WTC11 (cell line): Measurements from ENCODE around the gene SAP30BP. TPM values are rescaled to one million over a fixed set of nuclear protein-coding genes. Genes with fewer than 3 reads are reported as not detected.

Experiments used
- ATAC-seq: fragments of 200-7000 bp; cut with Tn5 transposase; 2 replicates; pipeline ENCODE4 v1.10.0; 2021; ENCODE audit warnings: mild to moderate bottlenecking, moderate library complexity
- CTCF ChIA-PET: fragments of 300-600 bp; sonication (Branson Sonifier 250); formaldehyde crosslinking; loops from one replicate; lab custom pipeline; 2021; ENCODE audit warnings: antibody characterized with exemption; lab: Charles Lee
- POLR2A ChIA-PET: fragments of 350-600 bp; sonication (Branson Sonifier 250); formaldehyde crosslinking; loops from one replicate; lab custom pipeline; 2021; ENCODE audit warnings: antibody characterized with exemption; lab: Charles Lee
- DNase-seq: peaks from one replicate; pipeline ENCODE4 v3.0.0; 2021; ENCODE audit warnings: low spot score
- H3K27ac Mint-ChIP-seq: 2 replicates; pipeline ENCODE4 v1.8.0; 2021; ENCODE audit warnings: mixed read lengths
- H3K27me3 Mint-ChIP-seq: 2 replicates; pipeline ENCODE4 v1.8.0; 2021; ENCODE audit warnings: low read depth, mild to moderate bottlenecking, moderate library complexity, mixed read lengths
- H3K36me3 Mint-ChIP-seq: 2 replicates; pipeline ENCODE4 v1.8.0; 2021; ENCODE audit warnings: mixed read lengths
- H3K4me1 Mint-ChIP-seq: 2 replicates; pipeline ENCODE4 v1.8.0; 2022; ENCODE audit warnings: mixed read lengths
- H3K4me3 Mint-ChIP-seq: 2 replicates; pipeline ENCODE4 v1.8.0; 2021; ENCODE audit warnings: mild to moderate bottlenecking, moderate library complexity, mixed read lengths
- H3K9me3 Mint-ChIP-seq: 2 replicates; pipeline ENCODE4 v1.8.0; 2021; ENCODE audit warnings: mixed read lengths
- FOXP1 ChIP-seq: sonication (generic); formaldehyde crosslinking; IDR thresholded peaks from 2 replicates; pipeline ENCODE4 v1.8.0; 2022; ENCODE audit warnings: missing genetic modification reagents, mild to moderate bottlenecking, moderate library complexity, borderline replicate concordance
- GABPB1 ChIP-seq: sonication (generic); formaldehyde crosslinking; IDR thresholded peaks from 2 replicates; pipeline ENCODE4 v1.8.1; 2023; ENCODE audit warnings: mild to moderate bottlenecking, missing genetic modification reagents
- HMGA2 ChIP-seq: fragments of 250-450 bp; sonication (Bioruptor Pico); IDR thresholded peaks from 2 replicates; pipeline ENCODE4 v1.4.0; 2021; ENCODE audit warnings: mild to moderate bottlenecking, moderate library complexity
- RELA ChIP-seq: sonication (generic); formaldehyde crosslinking; IDR thresholded peaks from 2 replicates; pipeline ENCODE4 v1.8.1; 2022; ENCODE audit warnings: missing genetic modification reagents, mild to moderate bottlenecking, borderline replicate concordance
- USF2 ChIP-seq: sonication (generic); formaldehyde crosslinking; IDR thresholded peaks from 2 replicates; pipeline ENCODE4 v1.8.1; 2023; ENCODE audit warnings: mild to moderate bottlenecking, missing genetic modification reagents, moderate library complexity
- ZBTB21 ChIP-seq: sonication (generic); formaldehyde crosslinking; IDR thresholded peaks from 2 replicates; pipeline ENCODE4 v1.8.1; 2023; ENCODE audit warnings: mild to moderate bottlenecking, missing genetic modification reagents, borderline replicate concordance
- ZNF138 ChIP-seq: sonication (generic); formaldehyde crosslinking; conservative IDR thresholded peaks from 2 replicates; pipeline ENCODE4 v1.8.1; 2022; ENCODE audit warnings: mild to moderate bottlenecking, moderate library complexity, missing genetic modification reagents
- ZNF317 ChIP-seq: sonication (generic); formaldehyde crosslinking; IDR thresholded peaks from 2 replicates; pipeline ENCODE4 v1.8.1; 2023; ENCODE audit warnings: low read depth, mild to moderate bottlenecking, moderate library complexity, missing genetic modification reagents, borderline replicate concordance
- ZNF671 ChIP-seq: fragments of 250-450 bp; sonication (Bioruptor Pico); IDR thresholded peaks from 2 replicates; pipeline ENCODE4 v1.8.0; 2021; ENCODE audit warnings: mild to moderate bottlenecking
- total RNA-seq: library from RNA; stranded (reverse); gene quantifications from 3 replicates; pipeline ENCODE4 v1.2.3, GENCODE V29; 2021
- TF ChIP-seq, protein P1 (sequence below): sonication (generic); formaldehyde crosslinking; IDR thresholded peaks from 2 replicates; pipeline ENCODE4 v1.8.0; 2022; ENCODE audit warnings: missing genetic modification reagents
- TF ChIP-seq, protein P2 (sequence below): sonication (generic); formaldehyde crosslinking; conservative IDR thresholded peaks from 2 replicates; pipeline ENCODE4 v1.8.1; 2023; ENCODE audit warnings: mild to moderate bottlenecking, low read depth, missing genetic modification reagents, moderate library complexity
- TF ChIP-seq, protein P3 (sequence below): sonication (generic); formaldehyde crosslinking; IDR thresholded peaks from 2 replicates; pipeline ENCODE4 v1.8.1; 2022; ENCODE audit warnings: low read depth, mild to moderate bottlenecking, moderate library complexity, missing genetic modification reagents, borderline replicate concordance

Gene SAP30BP
- total RNA-seq, 1 experiment from 2014 or later, result 86.8 TPM

GRCh38 chr17:75737133-75737962 lies 70.2 kb downstream of the SAP30BP start (continued):
- TF ChIP-seq, protein P1, sequence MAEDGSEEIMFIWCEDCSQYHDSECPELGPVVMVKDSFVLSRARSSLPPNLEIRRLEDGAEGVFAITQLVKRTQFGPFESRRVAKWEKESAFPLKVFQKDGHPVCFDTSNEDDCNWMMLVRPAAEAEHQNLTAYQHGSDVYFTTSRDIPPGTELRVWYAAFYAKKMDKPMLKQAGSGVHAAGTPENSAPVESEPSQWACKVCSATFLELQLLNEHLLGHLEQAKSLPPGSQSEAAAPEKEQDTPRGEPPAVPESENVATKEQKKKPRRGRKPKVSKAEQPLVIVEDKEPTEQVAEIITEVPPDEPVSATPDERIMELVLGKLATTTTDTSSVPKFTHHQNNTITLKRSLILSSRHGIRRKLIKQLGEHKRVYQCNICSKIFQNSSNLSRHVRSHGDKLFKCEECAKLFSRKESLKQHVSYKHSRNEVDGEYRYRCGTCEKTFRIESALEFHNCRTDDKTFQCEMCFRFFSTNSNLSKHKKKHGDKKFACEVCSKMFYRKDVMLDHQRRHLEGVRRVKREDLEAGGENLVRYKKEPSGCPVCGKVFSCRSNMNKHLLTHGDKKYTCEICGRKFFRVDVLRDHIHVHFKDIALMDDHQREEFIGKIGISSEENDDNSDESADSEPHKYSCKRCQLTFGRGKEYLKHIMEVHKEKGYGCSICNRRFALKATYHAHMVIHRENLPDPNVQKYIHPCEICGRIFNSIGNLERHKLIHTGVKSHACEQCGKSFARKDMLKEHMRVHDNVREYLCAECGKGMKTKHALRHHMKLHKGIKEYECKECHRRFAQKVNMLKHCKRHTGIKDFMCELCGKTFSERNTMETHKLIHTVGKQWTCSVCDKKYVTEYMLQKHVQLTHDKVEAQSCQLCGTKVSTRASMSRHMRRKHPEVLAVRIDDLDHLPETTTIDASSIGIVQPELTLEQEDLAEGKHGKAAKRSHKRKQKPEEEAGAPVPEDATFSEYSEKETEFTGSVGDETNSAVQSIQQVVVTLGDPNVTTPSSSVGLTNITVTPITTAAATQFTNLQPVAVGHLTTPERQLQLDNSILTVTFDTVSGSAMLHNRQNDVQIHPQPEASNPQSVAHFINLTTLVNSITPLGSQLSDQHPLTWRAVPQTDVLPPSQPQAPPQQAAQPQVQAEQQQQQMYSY (CRISPR knock-in tag), result no peak
- TF ChIP-seq, protein P2, sequence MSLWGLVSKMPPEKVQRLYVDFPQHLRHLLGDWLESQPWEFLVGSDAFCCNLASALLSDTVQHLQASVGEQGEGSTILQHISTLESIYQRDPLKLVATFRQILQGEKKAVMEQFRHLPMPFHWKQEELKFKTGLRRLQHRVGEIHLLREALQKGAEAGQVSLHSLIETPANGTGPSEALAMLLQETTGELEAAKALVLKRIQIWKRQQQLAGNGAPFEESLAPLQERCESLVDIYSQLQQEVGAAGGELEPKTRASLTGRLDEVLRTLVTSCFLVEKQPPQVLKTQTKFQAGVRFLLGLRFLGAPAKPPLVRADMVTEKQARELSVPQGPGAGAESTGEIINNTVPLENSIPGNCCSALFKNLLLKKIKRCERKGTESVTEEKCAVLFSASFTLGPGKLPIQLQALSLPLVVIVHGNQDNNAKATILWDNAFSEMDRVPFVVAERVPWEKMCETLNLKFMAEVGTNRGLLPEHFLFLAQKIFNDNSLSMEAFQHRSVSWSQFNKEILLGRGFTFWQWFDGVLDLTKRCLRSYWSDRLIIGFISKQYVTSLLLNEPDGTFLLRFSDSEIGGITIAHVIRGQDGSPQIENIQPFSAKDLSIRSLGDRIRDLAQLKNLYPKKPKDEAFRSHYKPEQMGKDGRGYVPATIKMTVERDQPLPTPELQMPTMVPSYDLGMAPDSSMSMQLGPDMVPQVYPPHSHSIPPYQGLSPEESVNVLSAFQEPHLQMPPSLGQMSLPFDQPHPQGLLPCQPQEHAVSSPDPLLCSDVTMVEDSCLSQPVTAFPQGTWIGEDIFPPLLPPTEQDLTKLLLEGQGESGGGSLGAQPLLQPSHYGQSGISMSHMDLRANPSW (CRISPR knock-in tag), result no peak
- TF ChIP-seq ZBTB21, result no peak
- no peak for TF ChIP-seq ZNF317 (CRISPR knock-in tag)
- TF ChIP-seq ZNF671 (CRISPR knock-in tag), result no peak
- TF ChIP-seq, protein P3, sequence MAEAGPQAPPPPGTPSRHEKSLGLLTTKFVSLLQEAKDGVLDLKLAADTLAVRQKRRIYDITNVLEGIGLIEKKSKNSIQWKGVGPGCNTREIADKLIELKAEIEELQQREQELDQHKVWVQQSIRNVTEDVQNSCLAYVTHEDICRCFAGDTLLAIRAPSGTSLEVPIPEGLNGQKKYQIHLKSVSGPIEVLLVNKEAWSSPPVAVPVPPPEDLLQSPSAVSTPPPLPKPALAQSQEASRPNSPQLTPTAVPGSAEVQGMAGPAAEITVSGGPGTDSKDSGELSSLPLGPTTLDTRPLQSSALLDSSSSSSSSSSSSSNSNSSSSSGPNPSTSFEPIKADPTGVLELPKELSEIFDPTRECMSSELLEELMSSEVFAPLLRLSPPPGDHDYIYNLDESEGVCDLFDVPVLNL (CRISPR knock-in tag), result no peak
- no peak for TF ChIP-seq FOXP1 (CRISPR knock-in tag)
- no peak for TF ChIP-seq HMGA2 (CRISPR knock-in tag)

DNA sequence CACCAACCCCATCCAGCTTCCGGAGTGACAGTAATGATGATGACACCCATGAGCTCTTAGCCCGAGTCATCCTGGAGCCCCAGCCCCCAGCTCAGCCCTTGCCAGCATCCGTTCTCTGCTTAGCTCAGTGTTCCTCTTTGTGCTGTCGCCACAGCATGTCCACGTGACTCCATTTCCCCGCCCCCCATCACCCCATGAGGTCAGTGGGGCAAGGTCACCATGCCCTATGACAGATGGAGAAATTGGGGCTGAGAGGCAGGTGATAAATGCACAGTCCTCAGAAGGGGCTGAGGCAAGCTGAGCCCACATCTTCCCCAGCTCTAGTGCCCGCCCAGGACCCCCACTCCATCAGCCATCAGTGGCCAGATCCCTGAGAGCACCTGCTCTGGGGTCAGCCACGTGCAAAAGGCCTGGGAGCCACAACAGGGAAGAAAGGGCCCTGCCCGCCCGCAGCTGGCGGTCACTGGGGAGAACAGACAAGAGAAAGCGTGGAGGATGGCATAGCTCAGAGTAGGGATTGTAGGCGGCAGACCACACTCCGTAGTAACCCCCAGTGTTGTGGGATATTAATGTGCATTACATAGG lies 71.2 kb downstream of the SAP30BP start:
- no peaks in the 10 kb centered on the region for H3K9me3 Mint-ChIP-seq
- TF ChIP-seq USF2 (CRISPR knock-in tag) (peak; percentile 60), GABPB1 (peak; percentile 83), ZNF317 (CRISPR knock-in tag) (no peak), RELA (CRISPR knock-in tag) (no peak), ZNF138 (CRISPR knock-in tag) (no peak)
- no peaks in the 10 kb centered on the region for H3K27me3 Mint-ChIP-seq
- H3K4me1 Mint-ChIP-seq, result no peaks in the 10 kb centered on the region
- H3K4me3 Mint-ChIP-seq, result no peak overlapping the region
- no peak for DNase-seq
- CTCF ChIA-PET, result interaction anchor here (0.6 to 3.6 kb wide), 13 partner anchors 9 to 950 kb away, joined by 4 to 30 read pairs (median 5); partner anchors contain the start of genes GALK1, ITGB4 and SMIM5
- ATAC-seq, result no peak
- peak overlapping the region; percentile 60 for H3K27ac Mint-ChIP-seq
- POLR2A ChIA-PET, result interaction anchor here (0.6 to 1.7 kb wide), 3 partner anchors 12 to 295 kb away, joined by 3 to 6 read pairs (median 5); partner anchors contain the start of gene ITGB4
- no peaks in the 10 kb centered on the region for H3K36me3 Mint-ChIP-seq
